CD14-positive monocyte (primary cell): ENCODE results near the gene TOMM5. TPM values are rescaled to one million over a fixed set of nuclear protein-coding genes. Genes with fewer than 3 reads are reported as not detected.

Experiments used
- DNase-seq, 3 donors: peaks; one replicate each; pipeline ENCODE4 v3.0.0-alpha.2; 2011 to 2022
- H2AFZ ChIP-seq: 2 replicates; pipeline ENCODE4 v1.6.0; 2012; ENCODE audit warnings: mild to moderate bottlenecking, low read depth, low read length, inconsistent platforms; ENCODE audit not compliant: insufficient read depth, poor library complexity, severe bottlenecking
- H3K27ac ChIP-seq, 2 donors: 1 replicate in 1 of 2; 2 replicates in 1 of 2; pipeline ENCODE4 v1.5.1; 2012 to 2013; ENCODE audit warnings: low read length in 2 of 2, control low read depth in 1 of 2, inconsistent platforms in 1 of 2, low read depth in 1 of 2, mild to moderate bottlenecking in 1 of 2
- H3K27me3 ChIP-seq, 2 donors: one replicate each; pipeline versions ENCODE4 v1.6.0 to v1.6.1; 2011 to 2013; ENCODE audit warnings: low read length in 2 of 2; ENCODE audit not compliant: control insufficient read depth in 2 of 2, insufficient read depth in 2 of 2
- H3K36me3 ChIP-seq, 2 donors: replicated peaks in 1 of 2; 1 replicate in 1 of 2; 2 replicates in 1 of 2; pipeline versions ENCODE4 v1.5.1 to v1.6.1; 2012 to 2013; ENCODE audit warnings: low read length in 2 of 2, control low read depth in 1 of 2, inconsistent platforms in 1 of 2, mild to moderate bottlenecking in 1 of 2; ENCODE audit not compliant: insufficient read depth in 2 of 2, control insufficient read depth in 1 of 2
- H3K4me1 ChIP-seq, 2 donors: 1 replicate in 1 of 2; 2 replicates in 1 of 2; pipeline versions ENCODE4 v1.5.1 to v1.6.1; 2012 to 2013; ENCODE audit warnings: low read length in 2 of 2, control low read depth in 1 of 2, inconsistent platforms in 1 of 2, mild to moderate bottlenecking in 1 of 2, moderate library complexity in 1 of 2; ENCODE audit not compliant: insufficient read depth in 2 of 2, control insufficient read depth in 1 of 2
- H3K4me2 ChIP-seq: replicated peaks from 2 replicates; pipeline ENCODE3; 2012; ENCODE audit warnings: low read length, moderate library complexity, mild to moderate bottlenecking; ENCODE audit not compliant: poor library complexity, severe bottlenecking; ENCODE audit errors: extremely low read depth
- H3K4me3 ChIP-seq, 3 experiments: fragments of 200-600 bp in 1 of 3; sonication (generic) in 1 of 3; replicated peaks in 1 of 3; 1 replicate in 2 of 3; 2 replicates in 1 of 3; pipeline ENCODE4 v1.5.1; 2011 to 2013; ENCODE audit warnings: low read length in 3 of 3, mild to moderate bottlenecking in 3 of 3, control low read depth in 2 of 3, low read depth in 2 of 3, inconsistent platforms in 1 of 3, moderate library complexity in 1 of 3
- H3K79me2 ChIP-seq: 2 replicates; pipeline ENCODE4 v1.6.0; 2012; ENCODE audit warnings: mild to moderate bottlenecking, control low read depth, inconsistent platforms, low read length, moderate library complexity; ENCODE audit not compliant: insufficient read depth
- H3K9ac ChIP-seq: 2 replicates; pipeline ENCODE4 v1.6.0; 2017; ENCODE audit warnings: low read length, mild to moderate bottlenecking; ENCODE audit not compliant: insufficient read depth, poor library complexity, severe bottlenecking
- H3K9me3 ChIP-seq, 2 donors: replicated peaks in 1 of 2; 1 replicate in 1 of 2; 2 replicates in 1 of 2; pipeline versions ENCODE4 v1.5.1 to v1.6.1; 2012 to 2013; ENCODE audit warnings: low read length in 2 of 2, control low read depth in 1 of 2; ENCODE audit not compliant: control insufficient read depth in 1 of 2, insufficient read depth in 1 of 2
- H4K20me1 ChIP-seq: 2 replicates; pipeline ENCODE4 v1.6.0; 2012; ENCODE audit warnings: mild to moderate bottlenecking, low read length, control low read depth, moderate library complexity; ENCODE audit not compliant: insufficient read depth
- H3K27ac Mint-ChIP-seq, 7 donors: one replicate each; pipeline ENCODE4 v1.8.0; 2020; ENCODE audit warnings: mild to moderate bottlenecking in 7 of 7, mixed read lengths in 7 of 7, moderate library complexity in 6 of 7, inconsistent platforms in 2 of 7
- H3K27me3 Mint-ChIP-seq, 3 donors: one replicate each; pipeline ENCODE4 v1.8.0; 2021 to 2022; ENCODE audit warnings: low read depth in 3 of 3, mild to moderate bottlenecking in 3 of 3, mixed read lengths in 3 of 3, moderate library complexity in 3 of 3, inconsistent platforms in 1 of 3
- H3K36me3 Mint-ChIP-seq, 2 donors: one replicate each; pipeline ENCODE4 v1.8.0; 2020; ENCODE audit warnings: mixed read lengths in 2 of 2, inconsistent platforms in 1 of 2, mild to moderate bottlenecking in 1 of 2
- H3K4me1 Mint-ChIP-seq: one replicate; pipeline ENCODE4 v1.8.0; 2020; ENCODE audit warnings: mild to moderate bottlenecking, mixed read lengths
- H3K4me3 Mint-ChIP-seq, 2 donors: one replicate each; pipeline ENCODE4 v1.8.0; 2020; ENCODE audit warnings: mild to moderate bottlenecking in 2 of 2, mixed read lengths in 2 of 2, moderate library complexity in 1 of 2
- H3K9me3 Mint-ChIP-seq, 7 donors: one replicate each; pipeline ENCODE4 v1.8.0; 2020 to 2022; ENCODE audit warnings: mixed read lengths in 7 of 7, mild to moderate bottlenecking in 6 of 7, moderate library complexity in 6 of 7, inconsistent platforms in 2 of 7
- CTCF ChIP-seq: fragments of 200-600 bp; IDR thresholded peaks from one replicate; pipeline ENCODE4 v1.8.0; 2022; ENCODE audit warnings: antibody characterized with exemption, mild to moderate bottlenecking
- intact Hi-C, 2 donors: fragments of 100-400 bp; cut with micrococcal nuclease; formaldehyde crosslinking; loops; one replicate each; pipeline versions ENCODE4 v1.15.0 to v1.15.1; 2023
- polyA plus RNA-seq, 3 donors: library from polyadenylated mRNA; depleted of rRNA in 1 of 3; unstranded in 2 of 3; stranded (reverse) in 1 of 3; fragments of 300-500 nt in 2 of 3; fragments of >200 nt in 1 of 3; fragmentation: Illumina TruSeq in 2 of 3; gene quantifications; 1 replicate in 2 of 3; 2 replicates in 1 of 3; pipeline ENCODE4 v1.2.3, GENCODE V29; 2012 to 2021

Gene TOMM5
- polyA plus RNA-seq, 3 donors: 35.0 to 117 (median 112) TPM

- Mint-ChIP-seq H3K9me3 (no peaks in the 10 kb centered on the region), H3K4me1 (no peaks in the 10 kb centered on the region), H3K4me3 (no peak overlapping the region), H3K27me3 (peaks cover 0 to 4% (median 2%) of the 10 kb centered on the region in 3 donors), H3K36me3 (peaks cover 0 to 4% of the 10 kb centered on the region in 2 donors), H3K27ac (no peak overlapping the region)
- Histone ChIP-seq H3K4me3 (no peak overlapping the region), H3K79me2 (no peaks in the 10 kb centered on the region), H3K27ac (no peak overlapping the region), H3K4me1 (no peaks in the 10 kb centered on the region), H3K27me3 (no peaks in the 10 kb centered on the region), H3K9ac (no peak overlapping the region), H3K36me3 (no peaks in the 10 kb centered on the region), H3K9me3 (no peaks in the 10 kb centered on the region), H4K20me1 (no peaks in the 10 kb centered on the region), H2AFZ (no peak overlapping the region), H3K4me2 (no peak overlapping the region)
- intact Hi-C loops: no loop called here
- no peak for DNase-seq
- no peak for TF ChIP-seq CTCF
These were observed 52.8 kb downstream of the TOMM5 start for GRCh38 chr9:37539634-37540033.

Other genes starting within 250 kb of the TOMM5 start
- gene GRHPR, start 169.9 kb downstream of the TOMM5 start, polyA plus RNA-seq: 10 to 100 TPM; 73.8 to 96.6 (median 80.9) TPM
- 1 to 10 TPM in 2 of 3 donors, under 1 TPM in 1; 0.58 to 6.4 (median 1.4) TPM for gene ZBTB5, start 127.1 kb downstream of the TOMM5 start, polyA plus RNA-seq
- 1 to 10 TPM; 2.3 to 4.1 (median 2.4) TPM for gene POLR1E, start 106.6 kb downstream of the TOMM5 start, polyA plus RNA-seq
- gene FBXO10, start 16.2 kb downstream of the TOMM5 start, polyA plus RNA-seq: 1 to 10 TPM in 1 of 3 donors, under 1 TPM in 1, not detected in 1; 0.08 to 1.5 TPM
- gene FRMPD1, start 58.4 kb upstream of the TOMM5 start, polyA plus RNA-seq: under 1 TPM in 1 of 3 donors, not detected in 2; 0.03 TPM
- 10 to 100 TPM in 1 of 3 donors, 1 to 10 TPM in 2; 5.2 to 12.4 (median 9.4) TPM for gene TRMT10B, start 161.2 kb upstream of the TOMM5 start, polyA plus RNA-seq
- 10 to 100 TPM in 2 of 3 donors, 1 to 10 TPM in 1; 9.8 to 25.2 (median 19.6) TPM for gene EXOSC3, start 192.5 kb upstream of the TOMM5 start, polyA plus RNA-seq
- gene DCAF10, start 208.2 kb upstream of the TOMM5 start, polyA plus RNA-seq: 10 to 100 TPM; 12.4 to 17.2 (median 14.7) TPM